ENCODE measurements around the gene SIX1.

DNA sequence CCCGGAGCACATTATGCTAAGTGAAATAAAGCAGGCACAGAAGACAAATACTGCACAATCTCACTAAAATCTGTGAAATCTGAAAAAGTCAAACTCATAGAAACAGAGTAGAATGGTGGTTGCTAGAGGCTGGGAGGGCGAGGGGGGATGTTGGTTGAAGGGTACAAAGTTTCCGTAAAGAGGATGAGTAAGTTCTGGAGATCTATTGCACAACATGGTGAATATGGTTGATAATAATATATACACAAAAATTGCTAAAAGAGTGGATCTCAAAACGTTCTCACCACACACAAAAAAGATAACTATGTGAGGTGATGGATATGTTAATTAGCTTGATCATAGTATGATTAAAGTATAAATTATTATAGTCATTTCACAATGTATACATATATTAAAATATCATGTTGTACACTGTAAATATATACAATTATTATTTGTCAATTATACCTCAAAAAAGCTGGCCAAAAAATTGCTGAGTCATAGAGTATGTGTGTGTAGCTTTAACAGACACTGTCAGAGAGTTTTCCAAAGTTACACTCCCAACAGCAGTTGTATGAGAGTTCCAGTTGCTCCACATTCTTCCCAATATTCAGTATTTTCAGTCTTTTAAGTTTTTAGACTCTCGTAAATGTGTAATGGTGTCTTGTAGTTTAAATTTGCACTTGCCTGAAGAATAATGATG, 19.3 kb upstream of the SIX1 start:
- TF ChIP-seq, protein P1, sequence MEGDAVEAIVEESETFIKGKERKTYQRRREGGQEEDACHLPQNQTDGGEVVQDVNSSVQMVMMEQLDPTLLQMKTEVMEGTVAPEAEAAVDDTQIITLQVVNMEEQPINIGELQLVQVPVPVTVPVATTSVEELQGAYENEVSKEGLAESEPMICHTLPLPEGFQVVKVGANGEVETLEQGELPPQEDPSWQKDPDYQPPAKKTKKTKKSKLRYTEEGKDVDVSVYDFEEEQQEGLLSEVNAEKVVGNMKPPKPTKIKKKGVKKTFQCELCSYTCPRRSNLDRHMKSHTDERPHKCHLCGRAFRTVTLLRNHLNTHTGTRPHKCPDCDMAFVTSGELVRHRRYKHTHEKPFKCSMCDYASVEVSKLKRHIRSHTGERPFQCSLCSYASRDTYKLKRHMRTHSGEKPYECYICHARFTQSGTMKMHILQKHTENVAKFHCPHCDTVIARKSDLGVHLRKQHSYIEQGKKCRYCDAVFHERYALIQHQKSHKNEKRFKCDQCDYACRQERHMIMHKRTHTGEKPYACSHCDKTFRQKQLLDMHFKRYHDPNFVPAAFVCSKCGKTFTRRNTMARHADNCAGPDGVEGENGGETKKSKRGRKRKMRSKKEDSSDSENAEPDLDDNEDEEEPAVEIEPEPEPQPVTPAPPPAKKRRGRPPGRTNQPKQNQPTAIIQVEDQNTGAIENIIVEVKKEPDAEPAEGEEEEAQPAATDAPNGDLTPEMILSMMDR (IDR thresholded peaks at IDR 0.05), result no peak
- TF ChIP-seq POLR2A (IDR thresholded peaks at IDR 0.05), result no peak
